ENCODE results near the gene TMPRSS9.

DNA sequence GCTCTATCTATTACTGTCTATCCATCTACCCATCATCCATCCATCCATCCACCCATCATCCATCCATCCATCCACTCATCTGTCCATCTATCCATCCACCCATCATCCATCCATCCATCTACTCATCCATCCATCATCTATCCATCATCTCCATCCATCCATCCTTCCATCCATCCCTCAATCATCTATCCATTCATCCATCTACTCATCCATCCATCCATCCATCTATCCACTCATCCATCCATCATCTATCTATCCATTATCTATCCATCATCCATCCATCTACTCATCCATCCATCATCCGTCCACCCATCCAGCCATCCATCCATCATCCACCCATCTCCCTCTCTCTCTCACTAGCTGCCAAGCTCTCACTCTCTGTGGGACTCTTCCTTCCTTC, 80.5 kb downstream of the TMPRSS9 start:
- TF ChIP-seq CTCF (IDR thresholded peaks at IDR 0.05 in 8 of 11, conservative IDR thresholded peaks at IDR 0.05 in 3 of 11) (no peak), POLR2AphosphoS5 (IDR thresholded peaks at IDR 0.05) (no peak)
